Measurements from ENCODE around the gene ANKRD37.
"Not testable (repeated sequence)": the region's sequence is repeated elsewhere in the genome, so short reads cannot be mapped to it uniquely, and the experiment has no call there.

Gene ANKRD37

DNA sequence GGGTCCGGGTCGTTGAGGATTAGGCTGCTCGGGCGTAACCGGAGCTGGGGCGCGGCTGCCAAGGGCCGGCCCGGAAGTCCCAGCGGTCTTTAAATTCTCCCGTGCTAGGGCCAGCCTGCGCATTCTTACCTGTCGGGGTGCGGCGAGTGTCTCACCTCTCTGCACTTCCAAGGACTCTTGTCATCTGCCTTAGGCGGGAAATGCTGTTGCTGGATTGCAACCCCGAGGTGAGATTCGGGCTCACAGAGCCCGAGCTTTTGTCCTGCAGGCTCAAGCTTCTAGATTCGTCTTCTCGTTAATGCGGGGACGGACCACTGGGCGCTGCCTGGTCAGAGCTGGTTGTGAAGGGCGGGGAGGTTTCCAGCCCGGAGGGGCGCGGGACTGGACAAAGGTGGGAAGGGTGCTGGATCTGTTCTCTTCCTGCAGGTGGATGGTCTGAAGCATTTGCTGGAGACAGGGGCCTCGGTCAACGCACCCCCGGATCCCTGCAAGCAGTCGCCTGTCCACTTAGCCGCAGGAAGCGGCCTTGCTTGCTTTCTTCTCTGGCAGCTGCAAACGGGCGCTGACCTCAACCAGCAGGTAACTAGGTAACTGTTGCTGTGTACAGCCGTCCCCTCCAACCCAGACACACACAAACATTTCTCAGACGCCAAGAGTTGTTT is at the start of gene ANKRD37:
ANKRD37 (plus strand) TSS at position 118 of the 662 bp plus-strand sequence; CDS start at position 201, 83 bp downstream.
- DNase-seq: peak; percentile 78

- DNase-seq: no peak
Observed at GRCh38 chr4:185346975-185347601, 49.6 kb upstream of the ANKRD37 start.

DNA sequence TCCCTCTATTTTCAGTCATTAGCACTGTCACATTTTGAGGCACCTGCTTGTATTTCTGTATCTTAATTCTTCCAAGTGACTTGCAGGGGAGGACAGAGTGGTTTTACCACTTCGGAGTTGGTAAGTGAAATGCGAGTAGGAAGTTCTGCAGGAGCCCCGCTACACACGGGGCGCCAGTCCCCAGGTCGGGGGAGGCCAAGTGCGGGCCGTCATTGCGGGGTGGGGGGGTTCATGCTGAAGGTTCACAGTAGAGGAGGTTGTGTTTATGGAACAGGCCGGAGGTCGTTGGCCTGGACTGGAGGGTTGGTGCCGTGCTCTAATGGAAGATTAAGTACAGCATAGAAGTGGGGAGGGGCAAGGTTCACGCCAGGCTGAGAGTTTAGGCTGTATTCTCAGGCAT is 45.0 kb upstream of the ANKRD37 start:
- DNase-seq: no peak

DNA sequence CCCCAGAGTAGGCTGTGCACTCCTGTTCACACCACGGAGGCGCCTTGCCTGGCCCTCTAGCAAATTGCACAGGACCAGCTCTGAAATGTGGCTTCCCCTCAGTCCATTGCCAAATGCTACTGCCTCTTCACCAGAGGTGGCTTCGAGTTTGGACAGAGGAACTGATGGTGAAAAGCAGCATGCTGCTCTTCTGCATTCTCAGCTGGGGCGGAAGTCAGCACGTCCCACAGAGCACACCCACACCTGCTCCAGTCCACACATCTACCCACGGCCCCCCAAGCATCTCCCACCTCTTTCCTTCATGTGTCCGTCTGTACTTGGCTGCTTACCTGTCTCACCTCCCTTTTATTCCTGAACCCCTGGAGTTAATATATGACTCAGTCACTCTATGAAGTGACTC is 44.4 kb upstream of the ANKRD37 start:
- DNase-seq: no peak

DNA sequence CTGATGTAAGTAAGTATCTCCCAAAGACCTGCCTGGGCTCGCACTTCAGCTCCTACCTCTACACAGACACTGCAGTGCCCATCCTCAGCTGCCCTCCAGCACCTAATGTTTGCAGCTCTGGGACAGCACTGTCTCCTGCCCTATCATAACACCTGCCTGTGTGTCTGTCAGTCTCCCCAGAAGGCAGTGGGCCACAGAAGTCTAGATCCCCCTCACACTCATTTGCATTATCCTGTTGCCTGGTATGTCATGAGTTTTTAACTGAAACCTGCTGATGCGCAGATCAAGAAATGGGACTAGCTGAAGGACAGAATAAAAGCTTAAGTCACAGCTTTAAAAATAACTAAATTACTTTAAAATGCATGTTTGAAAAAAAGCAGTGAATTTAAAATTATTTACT is 43.9 kb upstream of the ANKRD37 start:
- no peak for DNase-seq

DNA sequence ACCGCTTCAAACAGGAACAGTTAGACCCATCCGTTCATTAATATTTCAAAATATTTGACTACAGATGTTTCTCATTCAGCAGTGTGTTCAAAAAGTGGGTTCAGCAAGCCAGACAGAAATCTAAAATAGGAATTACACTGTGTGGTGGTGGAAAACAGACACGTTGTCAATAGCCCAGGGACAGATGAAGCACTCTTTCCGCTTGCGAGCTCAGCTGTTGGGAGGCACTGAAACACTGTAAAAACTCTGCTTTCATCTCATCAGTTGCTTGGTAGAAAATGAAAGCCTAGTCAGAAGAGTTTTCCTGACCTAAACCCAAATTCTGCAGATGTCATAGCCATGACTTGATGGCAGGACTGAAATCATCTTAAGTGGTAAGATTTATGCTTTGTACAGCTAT is 39.4 kb upstream of the ANKRD37 start:
- no peak for DNase-seq

DNA sequence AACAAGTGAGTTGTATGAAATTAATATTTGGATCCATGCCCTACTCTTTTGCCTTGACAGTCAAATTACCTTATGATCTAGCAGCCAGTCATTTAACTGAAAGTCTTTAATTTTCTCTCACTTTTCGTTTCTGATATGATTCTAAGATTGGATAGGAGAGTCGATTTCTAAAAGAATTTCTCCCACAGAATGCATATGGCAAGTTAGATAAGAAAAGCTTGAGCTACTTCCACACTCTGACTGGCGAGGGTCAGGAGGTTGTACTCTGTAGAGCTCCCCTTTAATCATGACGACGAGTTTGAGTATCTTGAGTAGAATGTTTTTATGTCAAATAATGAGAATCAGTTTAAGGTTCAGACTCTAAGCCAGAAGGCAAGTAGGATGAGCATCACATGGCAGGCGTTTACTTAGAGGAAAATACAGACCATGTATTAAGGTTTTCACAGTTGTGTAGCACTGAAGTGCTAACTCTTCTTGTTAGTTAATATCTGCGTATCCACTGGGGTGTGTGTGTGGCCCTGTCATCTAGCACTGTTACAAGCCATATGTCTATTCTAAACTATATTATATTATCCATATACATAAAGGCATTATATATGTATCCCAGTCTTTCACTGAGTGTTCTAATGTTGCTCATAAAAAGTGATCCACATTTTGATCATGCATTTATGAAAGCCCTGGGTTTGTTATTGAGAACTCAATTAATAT is 38.8 kb upstream of the ANKRD37 start:
- no peak for DNase-seq

DNA sequence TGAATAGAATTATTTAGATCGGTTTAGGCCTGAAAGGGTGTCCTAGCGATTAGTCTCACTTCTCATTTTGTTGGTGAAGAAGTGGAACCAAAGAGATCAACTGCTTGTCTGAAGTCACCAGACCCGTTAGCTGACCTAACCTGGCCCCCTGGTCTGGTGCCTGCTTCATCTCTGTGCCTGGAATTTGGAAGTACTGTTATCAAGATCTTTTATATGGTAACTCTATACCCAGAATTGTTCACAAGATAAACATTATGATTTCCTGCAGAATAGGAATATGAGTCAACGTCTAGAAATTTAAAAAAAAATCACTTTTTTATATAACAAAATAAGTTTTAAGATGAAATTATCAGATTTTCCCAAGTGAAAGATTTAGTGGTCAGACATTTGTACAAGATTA is 38.1 kb upstream of the ANKRD37 start:
- no peak for DNase-seq

DNA sequence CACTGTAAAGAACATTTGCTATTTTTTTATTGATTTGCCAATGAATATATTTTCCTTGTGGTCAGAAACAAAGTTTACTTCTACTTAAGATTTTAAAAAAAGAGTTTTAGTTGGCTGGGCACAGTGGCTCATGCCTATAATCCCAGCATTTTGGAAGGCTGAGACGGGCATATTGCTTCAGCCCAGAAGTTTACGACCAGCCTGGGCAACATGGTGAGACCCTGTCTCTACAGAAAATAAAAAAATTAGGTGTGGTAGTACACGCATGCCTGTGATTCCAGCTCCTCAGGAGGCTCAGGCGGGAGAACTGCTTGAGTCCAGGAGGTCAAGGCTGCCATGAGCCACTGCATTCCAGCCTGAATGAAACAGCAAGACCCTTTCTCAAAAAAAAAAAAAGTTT is 37.7 kb upstream of the ANKRD37 start:
- no peak for DNase-seq

- DNase-seq: no peak
Observed at GRCh38 chr4:185359767-185360446, 36.7 kb upstream of the ANKRD37 start.

DNA sequence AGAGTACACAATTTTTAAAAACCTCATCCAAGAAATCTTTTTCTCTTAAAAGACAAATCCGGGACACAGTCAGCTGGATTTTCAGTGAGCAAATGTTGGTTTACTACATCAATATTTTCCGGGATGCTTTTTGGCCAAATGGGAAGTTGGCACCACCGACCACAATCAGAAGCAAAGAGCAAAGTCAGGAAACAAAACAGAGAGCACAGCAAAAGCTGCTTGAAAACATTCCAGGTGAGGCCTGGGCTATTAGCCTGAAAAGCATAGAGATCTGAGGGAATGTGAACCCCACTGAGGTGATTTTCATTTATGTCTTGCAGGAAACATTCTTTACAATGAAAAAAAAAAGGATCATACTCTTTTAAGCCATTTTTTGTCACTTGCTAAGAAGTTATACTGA is 34.8 kb upstream of the ANKRD37 start:
- no peak for DNase-seq

- DNase-seq: not testable (repeated sequence)
Observed at GRCh38 chr4:185362570-185362969, 34.1 kb upstream of the ANKRD37 start.

DNA sequence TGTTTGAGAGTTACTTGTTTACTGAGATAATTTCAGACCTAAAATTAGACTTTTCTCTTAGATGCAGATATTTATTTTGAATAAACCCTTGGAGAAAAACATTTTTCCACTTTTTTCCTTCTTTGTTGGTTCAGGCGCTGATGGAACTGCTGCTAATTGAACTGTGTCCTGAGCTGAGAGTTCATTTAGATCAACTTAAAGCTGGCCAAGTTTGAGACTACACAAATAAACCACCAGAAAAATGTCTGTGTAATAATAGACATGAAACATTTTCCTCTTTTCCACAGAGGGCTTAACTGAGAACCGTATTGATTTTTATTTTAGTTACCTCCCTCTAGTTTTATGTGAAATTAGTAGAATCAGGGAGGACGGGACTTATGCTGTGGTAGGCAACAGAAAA is 33.4 kb upstream of the ANKRD37 start:
- no peak for DNase-seq

- no peak for DNase-seq
Observed at GRCh38 chr4:185364886-185365285, 31.8 kb upstream of the ANKRD37 start.

DNA sequence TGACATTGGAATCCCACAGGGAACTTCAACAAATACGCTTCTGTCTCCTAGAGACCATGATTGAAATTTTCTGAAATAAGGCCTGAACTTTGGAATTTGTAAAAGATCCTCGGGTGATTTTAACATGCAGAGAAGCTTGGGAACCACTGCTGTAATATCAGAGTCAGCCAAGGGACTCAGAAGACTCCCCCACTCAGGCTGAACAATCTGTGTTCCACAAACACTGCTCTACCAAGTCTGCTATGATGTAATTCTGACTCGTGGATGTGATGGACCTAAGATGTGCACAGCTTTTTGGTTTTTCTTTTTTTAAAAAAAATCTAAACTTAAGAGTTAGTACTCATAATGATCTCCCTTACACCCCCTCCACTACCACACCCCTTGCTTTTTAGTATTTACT is 26.9 kb upstream of the ANKRD37 start:
- no peak for DNase-seq

DNA sequence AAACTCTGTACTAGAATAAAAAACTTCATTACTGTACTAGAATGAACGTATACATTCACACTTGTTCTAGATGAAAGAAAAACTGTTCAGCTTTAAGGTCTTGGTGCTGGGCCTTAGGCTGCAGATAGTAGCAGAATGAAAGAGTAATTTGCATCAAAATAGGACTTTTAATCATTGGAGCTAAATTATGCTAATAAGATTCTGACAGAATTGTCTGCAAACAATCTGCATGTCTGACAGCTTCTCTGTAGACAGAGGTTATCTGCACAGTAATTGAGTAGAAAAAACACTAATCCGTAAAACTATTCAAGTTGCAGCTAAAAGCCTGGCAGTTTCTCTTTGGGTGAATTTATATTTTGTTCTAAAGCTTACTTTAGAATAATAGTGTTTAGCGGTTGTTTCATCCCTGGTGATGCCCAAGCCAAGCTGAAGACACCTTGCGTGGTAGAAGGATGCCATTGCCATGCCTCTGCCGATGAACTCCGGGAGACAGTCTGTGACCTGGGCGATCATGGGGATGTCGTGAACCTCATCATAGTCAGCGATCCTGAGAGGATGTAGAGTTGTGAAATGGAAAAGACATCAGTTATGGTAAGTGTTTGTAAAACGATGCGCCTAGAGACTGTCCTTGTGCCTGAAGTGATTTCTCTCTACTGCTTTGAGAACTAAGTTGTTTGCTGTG is 26.2 kb upstream of the ANKRD37 start:
- no peak for DNase-seq

GRCh38 chr4:185371702-185372101 is 24.9 kb upstream of the ANKRD37 start:
- no peak for DNase-seq

DNA sequence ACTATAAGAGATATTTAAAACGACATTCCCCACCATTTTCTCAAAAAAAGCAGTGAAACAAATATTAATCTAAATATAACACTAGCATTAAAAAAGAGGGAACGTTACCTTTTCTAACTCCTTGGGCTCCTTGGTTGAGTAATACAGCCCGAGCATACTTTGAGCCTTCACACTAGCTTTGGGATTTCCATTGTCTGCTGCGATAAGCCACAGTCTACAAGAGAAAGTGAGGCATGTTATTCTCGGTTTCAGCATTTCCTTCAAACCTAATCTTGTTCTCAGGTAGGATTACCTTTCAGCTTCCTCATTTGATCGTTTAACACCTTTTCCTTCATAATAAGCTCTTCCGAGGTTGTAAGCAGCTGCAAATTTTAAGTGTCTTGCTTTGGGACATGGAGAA is 22.6 kb upstream of the ANKRD37 start:
- DNase-seq: no peak

DNA sequence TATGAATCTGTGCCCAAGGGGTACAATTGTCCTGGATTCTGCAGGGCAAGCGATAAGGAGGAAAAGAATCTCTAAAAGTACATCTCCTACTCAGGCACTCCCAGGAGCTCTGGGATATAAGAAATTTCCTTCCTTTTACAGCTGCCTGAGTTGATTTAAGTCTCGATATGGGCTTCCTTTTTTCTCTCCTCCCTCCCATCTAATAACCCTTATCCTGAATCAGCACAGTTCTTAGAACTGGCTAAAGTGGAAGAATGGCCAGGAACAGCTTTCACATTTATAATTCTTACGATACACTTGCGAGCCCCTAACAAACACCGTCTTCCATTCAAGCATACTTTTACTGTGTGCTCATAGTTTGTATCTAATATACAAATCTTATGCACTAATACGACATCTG is 22.1 kb upstream of the ANKRD37 start:
- no peak for DNase-seq

GRCh38 chr4:185378264-185378663 is 18.4 kb upstream of the ANKRD37 start:
- DNase-seq: no peak

DNA sequence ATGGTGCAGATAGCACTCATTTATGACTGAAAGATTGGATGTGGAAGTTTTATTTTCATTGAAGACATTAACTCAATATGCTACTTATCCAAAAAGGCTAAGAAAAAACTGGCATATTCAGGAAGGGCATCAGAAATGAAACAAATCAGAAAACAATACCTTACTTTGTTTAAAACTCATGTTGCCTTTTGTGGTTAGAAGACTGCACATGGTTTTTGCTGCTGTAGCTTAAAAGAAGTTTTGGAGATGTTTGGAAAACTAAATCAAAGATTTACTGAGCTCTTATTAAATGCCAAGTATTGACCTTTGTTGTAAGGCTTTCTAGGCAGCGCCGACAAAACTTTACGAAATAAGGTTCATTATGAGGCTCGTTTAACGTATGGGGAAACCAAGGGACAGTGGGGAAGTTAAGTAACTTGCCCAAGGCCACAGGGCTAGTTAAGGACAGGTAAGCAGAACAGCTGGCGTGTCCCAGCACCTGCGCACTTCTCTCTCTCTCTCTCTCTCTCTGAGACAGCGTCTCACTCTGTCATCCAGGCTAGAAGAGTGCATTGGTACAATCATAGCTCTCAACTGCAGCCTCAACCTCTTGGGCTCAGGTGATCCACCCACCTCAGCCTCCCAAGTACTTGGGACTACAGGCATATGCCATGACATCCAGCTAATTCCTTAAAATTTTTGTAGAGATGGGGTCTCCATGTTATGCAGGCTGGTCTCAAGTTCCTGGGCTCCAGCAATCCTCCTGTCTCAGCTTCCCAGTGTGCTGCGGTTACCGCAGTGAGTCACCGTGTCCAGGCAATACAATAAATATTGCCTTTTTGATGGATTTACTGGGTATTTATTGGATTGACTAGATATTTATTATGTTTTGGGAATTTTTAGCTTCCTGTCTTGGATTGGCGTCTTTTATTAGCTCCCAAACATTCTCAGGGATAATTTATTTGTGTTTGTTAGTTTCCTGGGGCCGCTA is 17.0 kb upstream of the ANKRD37 start:
- DNase-seq: no peak

- no peak for DNase-seq
Observed at GRCh38 chr4:185380320-185380719, 16.3 kb upstream of the ANKRD37 start.
